ENCODE results near the gene SGK2.

The SGK2 gene

DNA sequence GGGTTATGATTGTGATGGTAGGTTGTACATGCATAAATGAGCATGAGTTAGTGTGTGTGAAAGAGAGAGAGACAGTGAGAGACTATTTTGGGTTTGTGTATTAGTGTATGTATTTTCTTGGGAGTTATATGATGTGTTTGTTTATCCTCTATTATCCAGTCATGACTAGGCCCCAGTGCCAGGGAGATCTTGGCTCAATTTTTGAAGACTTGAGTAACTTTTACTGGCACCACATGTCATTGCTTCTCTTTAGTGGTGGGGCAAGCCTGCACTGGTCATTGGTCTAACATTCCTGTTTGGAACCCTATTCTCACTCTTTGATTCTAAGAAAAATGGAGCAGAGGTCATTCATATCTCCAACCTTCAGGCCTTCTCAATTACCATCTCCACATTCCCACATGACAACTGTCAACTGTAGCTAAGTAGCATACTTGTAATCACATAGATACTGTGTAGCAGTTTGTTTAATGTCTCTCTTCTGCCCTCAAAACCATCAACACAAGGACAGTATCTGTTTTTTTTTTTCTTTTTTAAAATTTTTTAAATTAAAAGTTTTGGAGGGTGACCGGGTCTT lies 42.5 kb upstream of the SGK2 start:
- no peak for TF ChIP-seq SPI1 (IDR thresholded peaks at IDR 0.05; ENCODE audit: borderline replicate concordance, low read depth)
- TF ChIP-seq, protein P1, sequence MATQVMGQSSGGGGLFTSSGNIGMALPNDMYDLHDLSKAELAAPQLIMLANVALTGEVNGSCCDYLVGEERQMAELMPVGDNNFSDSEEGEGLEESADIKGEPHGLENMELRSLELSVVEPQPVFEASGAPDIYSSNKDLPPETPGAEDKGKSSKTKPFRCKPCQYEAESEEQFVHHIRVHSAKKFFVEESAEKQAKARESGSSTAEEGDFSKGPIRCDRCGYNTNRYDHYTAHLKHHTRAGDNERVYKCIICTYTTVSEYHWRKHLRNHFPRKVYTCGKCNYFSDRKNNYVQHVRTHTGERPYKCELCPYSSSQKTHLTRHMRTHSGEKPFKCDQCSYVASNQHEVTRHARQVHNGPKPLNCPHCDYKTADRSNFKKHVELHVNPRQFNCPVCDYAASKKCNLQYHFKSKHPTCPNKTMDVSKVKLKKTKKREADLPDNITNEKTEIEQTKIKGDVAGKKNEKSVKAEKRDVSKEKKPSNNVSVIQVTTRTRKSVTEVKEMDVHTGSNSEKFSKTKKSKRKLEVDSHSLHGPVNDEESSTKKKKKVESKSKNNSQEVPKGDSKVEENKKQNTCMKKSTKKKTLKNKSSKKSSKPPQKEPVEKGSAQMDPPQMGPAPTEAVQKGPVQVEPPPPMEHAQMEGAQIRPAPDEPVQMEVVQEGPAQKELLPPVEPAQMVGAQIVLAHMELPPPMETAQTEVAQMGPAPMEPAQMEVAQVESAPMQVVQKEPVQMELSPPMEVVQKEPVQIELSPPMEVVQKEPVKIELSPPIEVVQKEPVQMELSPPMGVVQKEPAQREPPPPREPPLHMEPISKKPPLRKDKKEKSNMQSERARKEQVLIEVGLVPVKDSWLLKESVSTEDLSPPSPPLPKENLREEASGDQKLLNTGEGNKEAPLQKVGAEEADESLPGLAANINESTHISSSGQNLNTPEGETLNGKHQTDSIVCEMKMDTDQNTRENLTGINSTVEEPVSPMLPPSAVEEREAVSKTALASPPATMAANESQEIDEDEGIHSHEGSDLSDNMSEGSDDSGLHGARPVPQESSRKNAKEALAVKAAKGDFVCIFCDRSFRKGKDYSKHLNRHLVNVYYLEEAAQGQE (IDR thresholded peaks at IDR 0.05; ENCODE audit: insufficient replicate concordance, low read depth) = no peak
- no peak for TF ChIP-seq GABPA (IDR thresholded peaks at IDR 0.05; ENCODE audit: low read depth)
- TF ChIP-seq POLR2AphosphoS5 (IDR thresholded peaks at IDR 0.05; ENCODE audit: low read depth) = no peak
- TF ChIP-seq, protein P2, sequence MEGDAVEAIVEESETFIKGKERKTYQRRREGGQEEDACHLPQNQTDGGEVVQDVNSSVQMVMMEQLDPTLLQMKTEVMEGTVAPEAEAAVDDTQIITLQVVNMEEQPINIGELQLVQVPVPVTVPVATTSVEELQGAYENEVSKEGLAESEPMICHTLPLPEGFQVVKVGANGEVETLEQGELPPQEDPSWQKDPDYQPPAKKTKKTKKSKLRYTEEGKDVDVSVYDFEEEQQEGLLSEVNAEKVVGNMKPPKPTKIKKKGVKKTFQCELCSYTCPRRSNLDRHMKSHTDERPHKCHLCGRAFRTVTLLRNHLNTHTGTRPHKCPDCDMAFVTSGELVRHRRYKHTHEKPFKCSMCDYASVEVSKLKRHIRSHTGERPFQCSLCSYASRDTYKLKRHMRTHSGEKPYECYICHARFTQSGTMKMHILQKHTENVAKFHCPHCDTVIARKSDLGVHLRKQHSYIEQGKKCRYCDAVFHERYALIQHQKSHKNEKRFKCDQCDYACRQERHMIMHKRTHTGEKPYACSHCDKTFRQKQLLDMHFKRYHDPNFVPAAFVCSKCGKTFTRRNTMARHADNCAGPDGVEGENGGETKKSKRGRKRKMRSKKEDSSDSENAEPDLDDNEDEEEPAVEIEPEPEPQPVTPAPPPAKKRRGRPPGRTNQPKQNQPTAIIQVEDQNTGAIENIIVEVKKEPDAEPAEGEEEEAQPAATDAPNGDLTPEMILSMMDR (IDR thresholded peaks at IDR 0.05; ENCODE audit: insufficient read depth, low read length) = no peak
- H3K4me3 ChIP-seq (replicated peaks; ENCODE audit: insufficient read depth, low read length) = no peak overlapping the region
- H3K27ac ChIP-seq (replicated peaks) = no peak overlapping the region
- no peaks in the 10 kb centered on the region for H3K27me3 ChIP-seq (ENCODE audit: insufficient read depth, poor library complexity, severe bottlenecking)
- DNase-seq (ENCODE audit: low read depth in 1 of 2, low spot score in 1 of 2) = no peak

DNA sequence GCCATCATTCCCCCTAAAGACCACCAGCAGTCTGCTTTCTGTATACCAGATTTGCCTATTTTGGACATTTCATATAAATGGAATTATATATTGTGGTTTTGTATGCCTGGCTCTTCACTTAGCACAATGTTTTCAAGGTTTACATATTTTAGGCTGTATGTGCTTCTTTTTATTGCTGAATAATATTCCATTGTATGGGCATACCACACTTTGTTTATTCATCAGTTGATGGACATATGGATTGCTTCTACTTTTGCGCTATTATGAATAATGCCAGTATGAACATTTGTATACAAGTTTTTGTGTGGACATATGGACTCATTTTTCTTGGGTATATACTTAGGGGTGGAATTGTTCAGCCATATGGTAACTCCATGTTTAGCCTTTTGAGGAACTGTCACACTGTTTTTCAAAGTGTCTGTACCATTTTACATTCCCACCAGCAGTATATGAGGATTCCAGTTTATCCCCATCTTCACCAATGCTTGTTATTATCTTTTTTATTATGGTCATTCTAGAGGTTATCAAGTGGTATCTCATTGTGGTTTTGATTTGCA lies 38.7 kb upstream of the SGK2 start:
- H3K4me3 ChIP-seq (replicated peaks; ENCODE audit: insufficient read depth, low read length) = no peak overlapping the region
- TF ChIP-seq POLR2AphosphoS5 (IDR thresholded peaks at IDR 0.05; ENCODE audit: low read depth) (no peak), GABPA (IDR thresholded peaks at IDR 0.05; ENCODE audit: low read depth) (no peak), SPI1 (IDR thresholded peaks at IDR 0.05; ENCODE audit: borderline replicate concordance, low read depth) (no peak)
- TF ChIP-seq, protein P1 (IDR thresholded peaks at IDR 0.05; ENCODE audit: insufficient replicate concordance, low read depth) = no peak
- TF ChIP-seq, protein P2 (IDR thresholded peaks at IDR 0.05; ENCODE audit: insufficient read depth, low read length) = no peak
- no peak overlapping the region for H3K27ac ChIP-seq (replicated peaks)
- no peak for DNase-seq (ENCODE audit: low read depth in 1 of 2, low spot score in 1 of 2)
- no peaks in the 10 kb centered on the region for H3K27me3 ChIP-seq (ENCODE audit: insufficient read depth, poor library complexity, severe bottlenecking)

DNA sequence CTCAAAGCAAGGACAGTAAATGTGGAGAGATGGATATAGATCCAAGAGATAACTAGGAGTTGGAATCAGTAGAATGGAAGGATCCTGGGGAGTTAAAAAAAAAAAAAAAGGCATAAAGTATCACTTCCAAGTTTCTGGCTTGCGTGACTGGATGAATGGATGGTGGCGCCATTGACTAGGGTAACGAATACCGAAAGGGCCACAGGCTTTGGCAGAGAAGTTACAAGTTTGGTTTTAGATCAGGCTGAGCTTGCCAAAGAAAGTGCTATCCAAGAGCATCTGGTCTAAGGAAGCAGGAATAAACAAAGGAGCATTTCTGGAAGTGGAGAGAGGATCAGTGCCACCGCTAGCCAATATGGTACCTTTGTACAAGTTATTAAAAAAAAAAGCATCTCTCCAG lies 33.8 kb upstream of the SGK2 start:
- Histone ChIP-seq H3K27ac (replicated peaks) (no peak overlapping the region), H3K4me3 (replicated peaks; ENCODE audit: insufficient read depth, low read length) (no peak overlapping the region), H3K27me3 (ENCODE audit: insufficient read depth, poor library complexity, severe bottlenecking) (no peaks in the 10 kb centered on the region)
- no peak for DNase-seq (ENCODE audit: low read depth in 1 of 2, low spot score in 1 of 2)
- TF ChIP-seq GABPA (IDR thresholded peaks at IDR 0.05; ENCODE audit: low read depth) (no peak), SPI1 (IDR thresholded peaks at IDR 0.05; ENCODE audit: borderline replicate concordance, low read depth) (no peak), POLR2AphosphoS5 (IDR thresholded peaks at IDR 0.05; ENCODE audit: low read depth) (no peak)
- TF ChIP-seq, protein P2 (IDR thresholded peaks at IDR 0.05; ENCODE audit: insufficient read depth, low read length) = no peak
- TF ChIP-seq, protein P1 (IDR thresholded peaks at IDR 0.05; ENCODE audit: insufficient replicate concordance, low read depth) = no peak
